Measurements from ENCODE around the gene TDRD10. TPM values are rescaled to one million over a fixed set of nuclear protein-coding genes. Genes with fewer than 3 reads are reported as not detected.
A peak's percentile ranks its signal among the peaks of the same experiment; 100 is the strongest.

Gene TDRD10
- total RNA-seq, 1 donor from 2014 or later = 4.9 TPM

DNA sequence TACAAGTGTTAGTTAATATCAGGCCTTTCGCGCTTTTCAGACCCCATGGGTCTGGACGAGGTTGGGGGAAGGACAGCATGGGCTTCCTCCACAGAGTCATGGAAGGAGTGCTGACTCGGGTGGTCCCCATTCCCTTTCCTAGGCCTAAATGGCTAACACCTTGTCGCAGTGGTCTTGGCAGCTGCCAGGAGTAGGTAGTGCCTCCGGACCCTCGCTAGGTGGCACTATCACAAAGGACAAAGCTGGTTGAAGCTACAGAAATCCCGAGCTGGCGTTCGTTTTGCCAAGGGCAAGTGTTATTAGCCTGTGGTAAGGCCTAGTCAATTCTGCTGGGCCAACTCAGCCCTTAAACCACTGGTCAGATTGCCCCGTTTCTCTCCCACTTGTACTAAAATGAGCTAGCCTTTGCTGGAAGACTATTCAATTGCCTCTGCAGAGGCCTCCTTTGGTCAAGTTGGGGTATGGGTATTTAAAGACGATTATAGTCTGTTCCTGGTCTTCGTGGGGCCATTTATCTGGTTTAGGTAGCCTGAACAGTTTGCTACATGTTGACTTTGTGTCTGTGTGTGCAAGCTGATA is 57.5 kb downstream of the TDRD10 start:
- peak overlapping the region; percentile 78 to 85 for H3K4me3 ChIP-seq
- H3K9me3 ChIP-seq = no peaks in the 10 kb centered on the region
- DNase-seq (ENCODE audit: extremely low spot score in 2 of 2) = peak in 1 of 2 donors; percentile 97
- H3K4me1 ChIP-seq = peaks cover 32% of the 10 kb centered on the region
- peaks cover 0 to 12% of the 10 kb centered on the region in 2 donors for H3K36me3 ChIP-seq
- H3K27ac ChIP-seq = peak overlapping the region; percentile 90
- H3K27me3 ChIP-seq = no peaks in the 10 kb centered on the region
- intact Hi-C loops (cut with DNase I) = loop anchor here (5.0 to 10.0 kb wide), 3 partner anchors 155 to 505 kb away; partner anchors contain the start of genes EFNA4 and IL6R
- TF ChIP-seq, protein P1, sequence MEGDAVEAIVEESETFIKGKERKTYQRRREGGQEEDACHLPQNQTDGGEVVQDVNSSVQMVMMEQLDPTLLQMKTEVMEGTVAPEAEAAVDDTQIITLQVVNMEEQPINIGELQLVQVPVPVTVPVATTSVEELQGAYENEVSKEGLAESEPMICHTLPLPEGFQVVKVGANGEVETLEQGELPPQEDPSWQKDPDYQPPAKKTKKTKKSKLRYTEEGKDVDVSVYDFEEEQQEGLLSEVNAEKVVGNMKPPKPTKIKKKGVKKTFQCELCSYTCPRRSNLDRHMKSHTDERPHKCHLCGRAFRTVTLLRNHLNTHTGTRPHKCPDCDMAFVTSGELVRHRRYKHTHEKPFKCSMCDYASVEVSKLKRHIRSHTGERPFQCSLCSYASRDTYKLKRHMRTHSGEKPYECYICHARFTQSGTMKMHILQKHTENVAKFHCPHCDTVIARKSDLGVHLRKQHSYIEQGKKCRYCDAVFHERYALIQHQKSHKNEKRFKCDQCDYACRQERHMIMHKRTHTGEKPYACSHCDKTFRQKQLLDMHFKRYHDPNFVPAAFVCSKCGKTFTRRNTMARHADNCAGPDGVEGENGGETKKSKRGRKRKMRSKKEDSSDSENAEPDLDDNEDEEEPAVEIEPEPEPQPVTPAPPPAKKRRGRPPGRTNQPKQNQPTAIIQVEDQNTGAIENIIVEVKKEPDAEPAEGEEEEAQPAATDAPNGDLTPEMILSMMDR (IDR thresholded peaks at IDR 0.05) = peak; percentile 68 to 96 (median 94)
- TF ChIP-seq POLR2AphosphoS5 (IDR thresholded peaks at IDR 0.05; ENCODE audit: insufficient read depth in 1 of 2, low read depth in 1 of 2) = no peak

- no peak for DNase-seq (ENCODE audit: extremely low spot score in 2 of 2)
- Histone ChIP-seq H3K36me3 (no peaks in the 10 kb centered on the region), H3K4me1 (peaks cover 11% of the 10 kb centered on the region), H3K27ac (no peak overlapping the region), H3K4me3 (no peak overlapping the region), H3K9me3 (no peaks in the 10 kb centered on the region), H3K27me3 (no peaks in the 10 kb centered on the region)
- TF ChIP-seq POLR2A (IDR thresholded peaks at IDR 0.05) (no peak), POLR2AphosphoS5 (IDR thresholded peaks at IDR 0.05; ENCODE audit: insufficient read depth in 1 of 2, low read depth in 1 of 2) (no peak)
- TF ChIP-seq, protein P1 (IDR thresholded peaks at IDR 0.05) = no peak
- intact Hi-C loops (cut with DNase I) = loop anchor here (10.0 kb wide), 1 partner anchor 499 kb away; the partner anchor contains the start of gene EFNA4
These were observed 63.9 kb downstream of the TDRD10 start for GRCh38 chr1:154565876-154566275.

DNA sequence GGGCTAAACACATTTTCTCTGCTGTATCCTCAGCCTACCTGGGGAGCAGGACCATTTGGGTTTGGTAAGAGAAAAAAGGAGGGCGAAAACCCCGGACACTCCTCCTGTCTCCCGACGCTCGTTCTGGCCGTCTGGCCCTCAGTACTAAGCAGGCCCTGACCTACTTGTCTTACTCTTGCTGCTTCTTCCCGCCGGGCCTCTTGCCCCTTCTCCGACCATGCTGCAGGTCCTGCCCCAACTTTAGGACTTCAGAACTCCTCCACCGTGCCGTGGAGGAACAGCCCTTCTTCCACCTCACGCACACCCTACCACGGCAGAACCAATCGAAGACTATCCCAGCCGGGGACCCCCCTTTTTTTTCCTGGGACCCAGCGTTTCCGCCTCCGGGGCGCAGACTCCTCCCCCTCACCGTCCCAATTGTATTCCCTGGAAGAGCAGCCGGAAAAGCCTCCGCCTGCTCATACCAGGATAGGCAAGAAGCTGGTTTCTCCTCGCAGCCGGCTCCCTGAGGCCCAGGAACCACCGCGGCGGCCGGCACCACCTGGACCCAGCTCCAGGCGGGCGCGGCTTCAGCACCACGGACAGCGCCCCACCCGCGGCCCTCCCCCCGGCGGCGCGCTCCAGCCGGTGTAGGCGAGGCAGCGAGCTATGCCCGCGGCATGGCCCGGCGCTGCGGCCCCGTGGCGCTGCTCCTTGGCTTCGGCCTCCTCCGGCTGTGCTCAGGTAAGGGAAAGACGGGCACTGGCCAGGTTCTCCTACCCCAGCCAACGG is 65.6 kb downstream of the TDRD10 start, which contains the start of gene CHRNB2:
TSS of gene CHRNB2 (plus strand) at position 393 of the 771 bp plus-strand sequence. CDS start at position 660, 267 bp downstream.
- Histone ChIP-seq H3K27ac (no peak within 1 kb of the TSS), H3K9me3 (no peaks in the 10 kb centered on the region), H3K36me3 (no peaks in the 10 kb centered on the region), H3K4me3 (no peak within 1 kb of the TSS), H3K4me1 (peaks cover 11% of the 10 kb centered on the region), H3K27me3 (no peaks in the 10 kb centered on the region)
- no peak for TF ChIP-seq POLR2A (IDR thresholded peaks at IDR 0.05)
- TF ChIP-seq POLR2AphosphoS5 (IDR thresholded peaks at IDR 0.05; ENCODE audit: insufficient read depth in 1 of 2, low read depth in 1 of 2) = no peak
- TF ChIP-seq, protein P1 (IDR thresholded peaks at IDR 0.05) = no peak
- no peak for DNase-seq (ENCODE audit: extremely low spot score in 2 of 2)
- intact Hi-C loops (cut with DNase I) = loop anchor here (10.0 kb wide), 1 partner anchor 497 kb away; the partner anchor contains the start of gene EFNA4

DNA sequence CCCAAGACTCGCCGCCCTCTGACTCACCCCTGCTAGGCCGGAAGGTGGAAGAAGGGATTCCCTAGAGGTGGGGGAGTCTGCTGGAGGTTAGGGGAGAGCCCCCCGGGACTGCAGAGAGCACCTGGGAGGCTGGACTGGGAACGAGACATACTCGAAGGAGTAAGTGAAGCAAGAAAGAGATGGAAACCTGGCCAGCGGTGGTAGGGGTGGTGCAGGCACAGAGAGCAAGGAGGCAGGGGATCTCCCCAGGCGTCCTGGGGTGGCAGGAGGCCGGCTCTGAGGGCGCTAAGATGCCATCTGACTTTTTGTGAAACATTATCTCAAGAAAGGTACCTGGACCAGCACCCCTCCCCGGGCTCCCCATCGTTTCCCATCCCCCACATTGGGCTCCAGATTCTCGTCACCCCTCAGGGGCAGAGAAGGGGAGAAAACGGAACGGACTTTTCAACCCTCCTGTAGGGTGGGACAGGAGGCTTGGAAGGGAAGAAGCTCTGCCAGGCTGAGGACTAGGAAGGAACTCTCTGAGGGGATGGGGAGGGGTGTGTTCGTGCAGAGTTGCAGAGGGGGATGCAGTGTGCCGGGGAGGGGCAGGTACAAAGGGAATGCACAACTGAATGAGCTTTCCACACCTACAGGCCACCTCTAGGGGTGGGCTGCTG is 66.3 kb downstream of the TDRD10 start:
- H3K4me3 ChIP-seq = no peak overlapping the region
- intact Hi-C loops (cut with DNase I) = loop anchor here (10.0 kb wide), 1 partner anchor 497 kb away; the partner anchor contains the start of gene EFNA4
- DNase-seq (ENCODE audit: extremely low spot score in 2 of 2) = no peak
- H3K36me3 ChIP-seq = no peaks in the 10 kb centered on the region
- H3K9me3 ChIP-seq = no peaks in the 10 kb centered on the region
- TF ChIP-seq POLR2A (IDR thresholded peaks at IDR 0.05) (no peak), POLR2AphosphoS5 (IDR thresholded peaks at IDR 0.05; ENCODE audit: insufficient read depth in 1 of 2, low read depth in 1 of 2) (no peak)
- TF ChIP-seq, protein P1 (IDR thresholded peaks at IDR 0.05) = no peak
- H3K27ac ChIP-seq = no peak overlapping the region
- peaks cover 11% of the 10 kb centered on the region for H3K4me1 ChIP-seq
- no peaks in the 10 kb centered on the region for H3K27me3 ChIP-seq

Measured in vagina (tissue), 2 donors.